Gastrocnemius medialis (tissue), 4 donors: ENCODE measurements around the gene LCLAT1. TPM values are rescaled to one million over a fixed set of nuclear protein-coding genes. Genes with fewer than 3 reads are reported as not detected.
A peak's percentile ranks its signal among the peaks of the same experiment; 100 is the strongest.

Source experiments
- ATAC-seq, 2 donors: fragments of 150-250 bp; one replicate each; pipeline ENCODE4 v1.9.1; 2016
- DNase-seq, 2 donors: peaks; one replicate each; pipeline ENCODE4 v3.0.0-alpha.2; 2019
- H3K27ac ChIP-seq, 4 donors: fragments of 200-600 bp; sonication (generic); 1 replicate in 1 of 4; 2 replicates in 3 of 4; pipeline ENCODE4 v1.5.1; 2016 to 2018; ENCODE audit warnings: mild to moderate bottlenecking in 2 of 4, moderate library complexity in 1 of 4
- H3K27me3 ChIP-seq, 3 donors: fragments of 200-600 bp; sonication (generic) in 2 of 3; 1 replicate in 1 of 3; 2 replicates in 2 of 3; pipeline versions ENCODE4 v1.5.1 to v1.6.0; 2016 to 2019; ENCODE audit warnings: mild to moderate bottlenecking in 1 of 3, moderate library complexity in 1 of 3
- H3K36me3 ChIP-seq, 2 donors: fragments of 200-600 bp; sonication (generic) in 1 of 2; one replicate each; pipeline ENCODE4 v1.5.1; 2017 to 2018
- H3K4me1 ChIP-seq, 2 donors: fragments of 200-600 bp; sonication (generic) in 1 of 2; one replicate each; pipeline ENCODE4 v1.5.1; 2016 to 2017; ENCODE audit warnings: mild to moderate bottlenecking in 2 of 2
- H3K4me3 ChIP-seq, 4 donors: fragments of 200-600 bp; sonication (generic) in 3 of 4; 1 replicate in 1 of 4; 2 replicates in 3 of 4; pipeline ENCODE4 v1.5.1; 2016 to 2019; ENCODE audit warnings: mild to moderate bottlenecking in 2 of 4
- H3K9me3 ChIP-seq, 3 donors: fragments of 200-600 bp; sonication (generic) in 2 of 3; 1 replicate in 1 of 3; 2 replicates in 2 of 3; pipeline ENCODE4 v1.5.1; 2016 to 2019
- POLR2A ChIP-seq, 2 donors: fragments of 450-650 bp; IDR thresholded peaks; one replicate each; pipeline ENCODE4 v1.6.1; 2017; ENCODE audit warnings: antibody characterized with exemption in 2 of 2, mild to moderate bottlenecking in 2 of 2, moderate library complexity in 2 of 2
- in situ Hi-C, 4 donors: fragments of 200-750 bp; cut with MboI; loops; one replicate each; pipeline versions ENCODE4 v1.15.0 to v1.8.0; 2017; ENCODE audit warnings: low sequenced_read_pairs in 4 of 4
- intact Hi-C: fragments of 100-400 bp; cut with DNase I; formaldehyde crosslinking; loops from one replicate; pipeline ENCODE4 v1.15.1; 2023; ENCODE audit warnings: low total_unique reads
- total RNA-seq, 4 donors: library from RNA; depleted of rRNA; stranded (reverse); fragments of >200 nt; gene quantifications; one replicate each; pipeline versions ENCODE4 v1.1.0 to v1.2.3, GENCODE V29; 2016
- TF ChIP-seq, protein P1 (sequence below), 5 experiments: fragments of 450-650 bp in 3 of 5; fragments of 200-600 bp in 2 of 5; sonication (generic) in 2 of 5; IDR thresholded peaks in 4 of 5; conservative IDR thresholded peaks in 1 of 5; 1 replicate in 4 of 5; 2 replicates in 1 of 5; pipeline ENCODE4 v1.5.1; 2016 to 2019; ENCODE audit warnings: antibody characterized with exemption in 5 of 5, mild to moderate bottlenecking in 3 of 5, moderate library complexity in 3 of 5

Gene LCLAT1
- total RNA-seq, 4 donors from 2014 or later: 4.3 to 14.5 (median 11.3) TPM

DNA sequence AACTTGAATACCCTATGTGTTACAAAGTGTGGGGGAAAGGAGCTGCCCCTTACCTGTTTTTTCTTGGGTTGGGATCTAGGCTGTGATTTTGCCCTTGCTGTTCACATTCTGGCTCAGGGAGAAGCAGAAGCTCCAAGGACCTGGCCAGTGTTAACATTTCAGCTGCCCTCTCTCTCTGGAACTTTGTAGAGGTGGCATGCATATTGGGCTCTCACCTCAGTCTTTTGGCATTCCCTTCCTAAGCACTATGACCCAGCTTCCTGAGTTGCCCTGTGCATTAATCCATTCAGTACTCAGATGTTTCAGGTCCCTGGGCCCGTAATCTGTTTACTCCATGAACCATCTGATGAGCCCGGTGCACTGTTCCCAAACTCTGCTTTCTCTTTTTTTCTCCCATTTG lies 12.1 kb downstream of the LCLAT1 start:
- DNase-seq: no peak
- intact Hi-C loops: no loop called here
- Histone ChIP-seq H3K4me3 (no peak overlapping the region), H3K9me3 (no peaks in the 10 kb centered on the region), H3K27me3 (no peaks in the 10 kb centered on the region), H3K36me3 (no peaks in the 10 kb centered on the region), H3K4me1 (peaks cover 0 to 8% of the 10 kb centered on the region in 2 donors), H3K27ac (no peak overlapping the region)
- in situ Hi-C loops: loop anchor here in 1 of 4 donors (25.0 kb wide), 1 partner anchor 222 kb away; the partner anchor contains the start of gene LBH
- ATAC-seq: no peak
- TF ChIP-seq POLR2A (IDR thresholded peaks at IDR 0.05): no peak
- TF ChIP-seq, protein P1, sequence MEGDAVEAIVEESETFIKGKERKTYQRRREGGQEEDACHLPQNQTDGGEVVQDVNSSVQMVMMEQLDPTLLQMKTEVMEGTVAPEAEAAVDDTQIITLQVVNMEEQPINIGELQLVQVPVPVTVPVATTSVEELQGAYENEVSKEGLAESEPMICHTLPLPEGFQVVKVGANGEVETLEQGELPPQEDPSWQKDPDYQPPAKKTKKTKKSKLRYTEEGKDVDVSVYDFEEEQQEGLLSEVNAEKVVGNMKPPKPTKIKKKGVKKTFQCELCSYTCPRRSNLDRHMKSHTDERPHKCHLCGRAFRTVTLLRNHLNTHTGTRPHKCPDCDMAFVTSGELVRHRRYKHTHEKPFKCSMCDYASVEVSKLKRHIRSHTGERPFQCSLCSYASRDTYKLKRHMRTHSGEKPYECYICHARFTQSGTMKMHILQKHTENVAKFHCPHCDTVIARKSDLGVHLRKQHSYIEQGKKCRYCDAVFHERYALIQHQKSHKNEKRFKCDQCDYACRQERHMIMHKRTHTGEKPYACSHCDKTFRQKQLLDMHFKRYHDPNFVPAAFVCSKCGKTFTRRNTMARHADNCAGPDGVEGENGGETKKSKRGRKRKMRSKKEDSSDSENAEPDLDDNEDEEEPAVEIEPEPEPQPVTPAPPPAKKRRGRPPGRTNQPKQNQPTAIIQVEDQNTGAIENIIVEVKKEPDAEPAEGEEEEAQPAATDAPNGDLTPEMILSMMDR (IDR thresholded peaks at IDR 0.05 in 4 of 5, conservative IDR thresholded peaks at IDR 0.05 in 1 of 5): no peak

DNA sequence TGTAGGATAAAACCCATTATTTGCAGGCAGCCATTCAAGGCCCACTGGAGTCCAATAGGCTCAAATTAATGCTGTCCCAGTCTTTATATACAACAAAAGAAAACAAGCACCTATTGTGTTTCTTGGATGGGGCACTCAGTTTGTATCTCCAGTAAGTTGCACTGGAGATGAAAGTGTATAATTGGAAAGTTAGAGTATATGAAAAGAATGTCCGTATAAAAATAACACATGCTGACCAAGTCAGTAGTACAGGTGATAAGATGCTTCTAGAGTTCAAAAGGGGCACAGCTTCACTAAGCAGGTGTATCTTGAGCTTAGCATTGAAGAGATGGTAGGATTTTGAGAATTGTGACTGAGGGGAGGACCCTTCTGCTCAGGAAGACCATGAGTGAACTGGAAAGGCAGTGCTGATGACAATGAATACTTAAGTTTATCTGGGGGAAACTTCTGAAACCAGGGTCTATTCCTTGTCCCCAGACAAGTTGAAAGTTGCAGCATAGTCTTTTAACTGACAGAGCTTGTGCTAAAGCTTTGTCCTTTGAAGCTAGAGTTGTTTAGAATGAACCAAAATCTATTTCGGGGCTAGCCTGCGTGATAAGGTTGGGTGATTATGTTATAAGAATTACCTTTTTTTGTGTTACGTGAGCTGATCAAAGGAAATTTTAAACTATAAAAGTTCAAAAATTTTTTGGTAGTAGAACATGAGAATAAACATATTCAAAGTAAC lies 15.2 kb downstream of the LCLAT1 start:
- Histone ChIP-seq H3K27ac (no peak overlapping the region), H3K4me1 (peaks cover 0 to 5% of the 10 kb centered on the region in 2 donors), H3K9me3 (no peaks in the 10 kb centered on the region), H3K27me3 (no peaks in the 10 kb centered on the region), H3K4me3 (no peak overlapping the region), H3K36me3 (no peaks in the 10 kb centered on the region)
- intact Hi-C loops (no loop called here), in situ Hi-C loops (loop anchor here in 1 of 4 donors (25.0 kb wide), 1 partner anchor 225 kb away; the partner anchor contains the start of gene LBH)
- no peak for TF ChIP-seq POLR2A (IDR thresholded peaks at IDR 0.05)
- TF ChIP-seq, protein P1 (IDR thresholded peaks at IDR 0.05 in 4 of 5, conservative IDR thresholded peaks at IDR 0.05 in 1 of 5): no peak
- ATAC-seq: no peak
- DNase-seq: no peak

DNA sequence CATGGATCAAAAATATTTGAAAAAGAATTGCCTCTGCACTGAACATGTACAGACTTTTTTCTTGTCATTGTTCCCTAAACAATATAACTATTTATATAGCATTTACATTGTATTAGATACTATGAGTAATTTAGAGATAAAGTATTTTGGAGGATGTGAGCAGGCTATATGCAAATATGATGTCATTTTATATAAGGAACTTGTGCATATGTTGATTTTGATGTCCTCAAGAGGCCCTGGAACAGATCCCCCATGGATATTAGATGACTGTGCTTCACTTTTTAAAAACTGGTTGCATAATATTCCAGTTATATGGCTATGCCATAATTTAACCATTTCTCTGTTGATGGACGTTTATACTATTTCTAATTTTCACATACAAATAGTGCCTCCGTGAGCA lies 16.5 kb downstream of the LCLAT1 start:
- H3K36me3 ChIP-seq: no peaks in the 10 kb centered on the region
- H3K4me3 ChIP-seq: no peak overlapping the region
- no peak for DNase-seq
- in situ Hi-C loops (loop anchor here in 1 of 4 donors (25.0 kb wide), 1 partner anchor 226 kb away; the partner anchor contains the start of gene LBH), intact Hi-C loops (no loop called here)
- H3K27me3 ChIP-seq: no peaks in the 10 kb centered on the region
- no peaks in the 10 kb centered on the region for H3K9me3 ChIP-seq
- H3K4me1 ChIP-seq: peaks cover 0 to 5% of the 10 kb centered on the region in 2 donors
- no peak for ATAC-seq
- TF ChIP-seq, protein P1 (IDR thresholded peaks at IDR 0.05 in 4 of 5, conservative IDR thresholded peaks at IDR 0.05 in 1 of 5): no peak
- TF ChIP-seq POLR2A (IDR thresholded peaks at IDR 0.05): no peak
- no peak overlapping the region for H3K27ac ChIP-seq

DNA sequence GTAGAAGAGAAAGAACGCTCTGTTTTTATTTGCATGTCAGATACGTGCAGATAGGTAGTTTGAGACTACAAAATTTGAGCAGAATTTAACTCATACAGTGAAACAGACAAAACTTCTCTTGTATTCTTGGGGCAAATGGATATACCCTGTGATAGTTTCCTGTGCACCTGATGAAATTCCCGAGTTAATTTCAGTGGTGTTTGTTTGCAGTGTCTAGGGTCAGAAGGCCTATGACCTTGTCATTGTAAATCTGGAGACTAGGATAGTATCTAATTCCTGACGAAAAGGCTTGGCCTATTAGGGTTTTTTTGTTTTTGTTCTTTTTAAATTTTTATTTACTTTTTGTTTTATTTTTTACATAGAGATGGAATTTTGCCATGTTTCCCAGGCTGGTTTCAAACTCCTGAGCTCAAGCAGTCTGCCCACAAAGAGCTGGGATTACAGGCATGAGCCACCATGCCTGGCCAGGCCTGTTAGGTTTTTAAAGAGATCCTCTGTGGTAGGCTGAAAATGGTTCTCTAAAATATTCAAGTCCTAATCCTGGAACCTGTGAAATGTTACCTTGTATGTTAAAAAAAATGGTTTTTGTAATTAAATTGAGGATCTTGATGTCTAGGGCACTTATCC lies 17.6 kb downstream of the LCLAT1 start:
- Histone ChIP-seq H3K4me1 (no peaks in the 10 kb centered on the region), H3K9me3 (no peaks in the 10 kb centered on the region), H3K4me3 (no peak overlapping the region), H3K27ac (peak overlapping the region in 1 of 4 donors; percentile 2), H3K27me3 (no peaks in the 10 kb centered on the region), H3K36me3 (no peaks in the 10 kb centered on the region)
- TF ChIP-seq, protein P1 (IDR thresholded peaks at IDR 0.05 in 4 of 5, conservative IDR thresholded peaks at IDR 0.05 in 1 of 5): no peak
- no peak for TF ChIP-seq POLR2A (IDR thresholded peaks at IDR 0.05)
- in situ Hi-C loops: loop anchor here in 1 of 4 donors (25.0 kb wide), 1 partner anchor 227 kb away; the partner anchor contains the start of gene LBH
- ATAC-seq: no peak
- DNase-seq: no peak
- intact Hi-C loops: no loop called here
